GM18867 (cell line): ENCODE measurements around the gene SIGLEC6.

Source experiments
- ATAC-seq: cut with Tn5 transposase; IDR thresholded peaks from one replicate; pipeline ENCODE4 v1.9.1; 2021; ENCODE audit warnings: mild to moderate bottlenecking, moderate library complexity; ENCODE audit not compliant: unreplicated experiment

The SIGLEC6 gene

DNA sequence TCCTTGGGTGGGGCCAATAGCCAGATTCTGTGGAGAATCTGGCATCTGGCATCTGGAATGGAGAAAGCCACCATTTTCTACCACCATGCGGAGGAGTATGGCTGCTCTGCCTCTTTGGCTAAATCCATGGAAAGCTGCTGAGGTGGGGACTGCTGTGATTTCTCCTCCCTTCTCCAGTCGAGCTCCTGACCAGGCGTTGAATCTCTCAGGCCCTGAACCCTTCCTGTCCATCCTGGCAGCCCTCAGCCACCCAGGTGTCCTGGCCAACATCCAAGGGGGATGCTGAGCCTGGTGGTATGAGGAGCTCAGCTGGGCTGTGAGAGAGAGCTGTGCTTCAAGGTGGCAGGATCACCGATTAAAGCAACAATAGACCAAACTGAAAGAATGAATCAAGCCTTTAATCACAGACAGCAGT lies 17.4 kb upstream of the SIGLEC6 start:
- no peak for ATAC-seq

DNA sequence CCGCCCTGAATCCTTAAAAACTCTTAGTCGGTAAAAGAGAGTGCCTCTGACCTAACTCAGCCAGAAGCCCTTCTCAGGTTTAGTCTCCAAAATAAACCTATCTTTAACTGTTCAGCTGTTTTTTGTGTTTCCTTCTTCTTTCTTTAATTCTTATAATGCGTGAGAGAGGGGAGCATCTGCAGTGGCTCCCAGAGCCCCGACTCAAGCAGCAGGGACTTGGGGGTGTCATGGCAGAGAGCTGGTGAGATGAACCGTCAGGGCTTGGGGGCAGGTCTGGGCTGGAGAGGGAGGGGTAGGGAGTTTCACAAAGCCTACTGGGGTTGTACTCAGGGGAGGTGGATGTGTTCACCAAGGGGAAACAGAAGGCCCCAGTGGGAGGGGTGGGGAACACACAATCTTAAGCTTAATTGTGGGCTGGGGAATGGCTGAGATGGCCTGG lies 16.8 kb upstream of the SIGLEC6 start:
- no peak for ATAC-seq

DNA sequence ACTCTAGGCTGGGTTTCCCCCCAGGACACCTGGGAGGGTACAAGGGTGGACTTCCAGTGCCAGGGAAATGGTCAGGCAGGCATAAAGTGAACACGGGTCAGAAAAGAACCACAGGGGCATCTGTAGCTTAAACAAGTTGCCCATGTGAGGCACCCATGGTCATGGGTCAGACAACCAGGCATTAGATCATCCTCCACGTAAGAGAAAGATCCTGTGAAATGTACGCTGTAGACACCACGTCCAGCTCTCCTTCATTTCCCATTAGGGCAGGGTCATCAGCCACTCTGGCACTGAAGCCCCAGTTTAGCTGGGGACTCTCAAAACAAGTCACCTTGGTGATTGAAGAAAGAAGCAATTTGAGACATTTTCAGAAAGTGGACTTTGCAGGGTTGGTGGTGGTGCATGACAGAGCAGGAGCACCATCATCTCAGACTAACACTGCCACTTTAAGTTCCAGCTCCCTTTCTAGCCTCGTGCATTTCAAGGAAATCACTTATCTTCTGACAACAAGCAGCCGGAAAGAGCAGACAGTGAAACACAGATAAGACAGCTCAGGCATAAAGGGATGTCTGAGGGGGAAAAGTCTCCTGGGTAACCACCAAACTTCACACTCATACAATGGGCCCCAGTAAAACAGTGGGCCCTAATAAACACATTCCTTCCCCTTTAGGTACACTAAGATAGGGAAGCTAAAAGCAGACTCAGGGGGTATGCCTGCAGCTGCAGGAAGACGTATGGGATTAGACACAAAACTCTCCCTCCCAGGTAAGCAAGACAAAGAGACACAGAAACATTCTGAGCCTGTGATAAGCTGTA lies 16.1 kb upstream of the SIGLEC6 start:
- no peak for ATAC-seq

DNA sequence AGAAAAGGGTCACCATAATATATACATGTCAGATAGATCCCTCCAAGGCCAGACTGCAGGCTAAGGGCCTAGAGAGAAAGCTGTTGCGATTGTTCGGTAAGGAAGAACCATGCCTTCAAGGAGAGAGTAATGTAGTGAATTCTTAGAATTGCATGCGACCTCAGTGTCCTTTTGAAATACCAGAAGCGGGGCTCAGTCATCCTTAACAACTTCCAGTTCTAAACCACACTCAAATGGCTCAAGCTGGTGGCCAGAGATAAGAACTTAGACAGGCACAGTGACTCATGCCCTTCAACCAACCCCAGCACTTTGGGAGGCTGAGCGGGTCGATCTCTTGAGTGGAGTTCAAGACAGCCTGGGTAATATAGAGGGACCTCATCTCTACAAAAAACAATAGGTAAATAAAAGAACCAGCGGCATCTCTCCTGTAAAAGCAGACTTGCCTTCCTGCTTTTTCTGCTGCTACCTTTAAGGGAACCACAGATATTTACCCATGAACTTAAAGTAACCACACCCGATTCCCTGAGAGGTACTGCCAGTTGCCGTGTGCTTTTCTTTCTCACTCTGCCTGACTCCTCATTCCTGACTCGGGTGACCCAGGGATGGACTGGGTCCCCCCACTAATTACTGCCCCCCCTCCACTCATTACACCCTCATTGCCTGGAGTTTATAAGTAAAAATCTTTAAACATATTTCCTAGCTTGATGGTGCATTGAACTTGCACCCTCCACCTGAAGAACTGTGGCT lies 15.4 kb upstream of the SIGLEC6 start:
- no peak for ATAC-seq

DNA sequence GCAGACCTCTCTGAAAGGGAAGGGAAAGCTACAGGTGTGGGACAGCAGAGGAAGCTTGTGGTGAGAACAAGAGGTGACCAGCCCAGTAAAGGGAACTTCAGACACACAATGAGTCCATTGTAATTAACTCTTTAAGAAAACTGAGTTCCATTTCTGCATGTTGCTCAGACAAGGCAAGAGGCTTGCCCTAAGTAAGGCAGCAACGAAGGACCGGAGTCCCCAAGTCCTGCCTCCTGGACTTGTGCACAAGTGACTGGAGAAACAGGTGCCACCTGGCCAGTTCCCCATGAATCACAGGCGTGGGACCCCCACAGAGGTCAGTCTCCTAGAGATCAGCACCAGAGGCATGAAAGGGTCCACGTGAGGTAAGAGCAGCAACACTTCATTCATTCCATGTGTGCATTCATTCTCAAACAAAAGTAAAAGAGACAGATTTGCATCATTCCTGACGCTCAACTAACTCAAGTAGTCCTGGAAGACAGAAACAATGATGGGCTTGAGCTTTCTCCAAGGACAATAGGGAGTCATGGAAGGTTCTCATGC lies 14.7 kb upstream of the SIGLEC6 start:
- ATAC-seq: no peak

DNA sequence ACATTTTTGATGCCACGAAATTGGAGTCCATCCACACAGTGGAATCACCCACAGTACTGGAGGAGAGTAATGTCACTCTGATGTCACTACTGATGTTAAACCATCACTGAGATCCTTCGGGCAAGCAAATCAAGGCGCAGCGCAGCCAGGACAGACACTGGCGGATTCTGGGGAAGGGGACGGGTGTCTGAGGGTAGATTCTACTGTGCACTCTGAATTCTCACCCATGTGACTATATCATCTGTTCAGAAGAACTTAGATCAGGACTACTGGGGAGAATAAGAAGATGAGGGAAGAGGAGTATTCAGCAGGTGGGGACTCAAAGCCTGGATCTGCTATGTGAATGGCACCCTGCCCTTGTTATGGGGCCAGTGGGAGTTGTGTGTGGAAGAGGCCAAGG lies 12.6 kb upstream of the SIGLEC6 start:
- ATAC-seq: no peak

DNA sequence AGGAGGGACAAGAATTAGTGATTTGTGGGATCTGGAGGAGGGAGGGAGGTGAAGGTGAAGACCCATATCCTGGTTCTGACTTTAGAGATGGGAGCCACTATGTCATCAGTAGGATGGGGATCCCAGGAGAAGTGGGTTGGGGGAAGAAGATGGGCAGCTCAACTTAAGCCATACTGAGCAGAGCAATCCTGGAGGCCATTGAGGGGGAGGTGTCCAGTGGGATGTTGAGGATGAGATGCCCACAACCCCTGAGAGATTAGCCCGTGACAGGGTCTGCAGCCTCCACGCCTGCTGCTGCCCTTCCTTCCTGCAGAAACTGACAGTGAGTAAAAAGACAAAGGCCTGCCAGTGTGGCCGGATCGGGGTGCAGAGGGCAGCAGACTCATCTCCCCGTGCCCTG lies 11.2 kb upstream of the SIGLEC6 start:
- ATAC-seq: no peak

DNA sequence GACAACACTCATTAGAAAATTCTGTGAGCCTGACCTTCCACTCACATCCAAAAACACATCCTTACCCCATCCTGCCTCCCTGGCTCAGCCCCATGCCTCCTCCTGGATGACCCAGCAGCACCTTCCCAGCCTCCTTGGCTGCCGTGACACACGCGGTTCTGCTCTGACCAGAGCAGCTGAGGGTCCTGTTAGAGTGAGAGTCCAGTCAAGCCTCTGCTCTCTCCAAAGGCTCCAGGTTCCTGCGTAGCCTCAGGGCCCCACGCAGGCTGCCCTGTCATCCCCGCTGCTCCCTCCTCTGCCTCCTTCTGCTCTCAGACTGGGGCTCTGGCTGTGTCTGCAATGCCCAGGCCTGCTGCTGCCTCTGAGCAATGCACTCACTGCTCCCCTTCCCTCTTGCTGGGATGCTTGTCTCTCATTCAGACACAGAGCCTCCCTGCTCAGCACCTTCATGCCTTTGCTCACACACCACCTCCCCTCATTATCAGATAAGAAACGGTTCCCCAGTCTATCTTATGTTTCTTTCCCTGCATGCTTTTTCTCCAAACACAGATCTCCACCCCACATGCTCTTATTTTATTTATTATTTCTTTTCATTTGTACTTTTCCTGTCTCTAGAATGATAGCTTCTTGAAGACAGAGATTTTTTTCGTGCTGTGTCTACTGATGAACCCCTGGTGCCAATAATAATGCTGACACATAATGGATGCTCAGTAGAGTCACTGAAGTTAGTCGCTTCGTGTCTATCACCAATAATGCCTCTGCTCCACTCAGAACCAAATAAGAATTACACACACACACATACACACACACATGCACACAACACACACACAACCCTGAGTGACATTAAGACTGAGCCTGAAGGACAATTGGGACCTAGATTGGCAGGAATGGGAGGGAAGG lies 10.2 kb upstream of the SIGLEC6 start:
- ATAC-seq: no peak

DNA sequence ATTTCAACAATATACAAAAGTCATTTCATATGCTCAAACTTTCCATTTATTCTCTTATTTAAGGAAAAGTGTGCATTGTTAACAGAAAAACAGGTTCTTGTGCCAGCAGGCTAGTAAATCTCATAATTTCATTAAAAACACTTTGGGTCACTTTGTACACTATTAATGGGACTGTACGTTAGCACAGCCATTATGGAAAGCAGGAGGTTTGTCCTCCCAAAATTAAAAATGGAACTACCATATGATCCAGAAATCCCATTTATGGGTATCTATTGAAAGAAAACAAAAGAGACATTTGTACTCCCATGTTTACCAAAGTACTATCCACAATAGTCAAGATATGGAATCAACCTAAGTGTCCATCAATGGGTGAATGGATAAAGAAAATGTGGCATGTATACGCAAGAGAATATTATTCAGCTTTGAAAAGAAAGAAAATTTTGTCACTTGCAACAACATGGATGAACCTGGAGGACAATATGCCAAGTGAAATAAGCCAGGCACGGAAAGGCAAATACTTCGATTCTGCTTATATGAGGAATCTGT lies 8.4 kb upstream of the SIGLEC6 start:
- no peak for ATAC-seq

DNA sequence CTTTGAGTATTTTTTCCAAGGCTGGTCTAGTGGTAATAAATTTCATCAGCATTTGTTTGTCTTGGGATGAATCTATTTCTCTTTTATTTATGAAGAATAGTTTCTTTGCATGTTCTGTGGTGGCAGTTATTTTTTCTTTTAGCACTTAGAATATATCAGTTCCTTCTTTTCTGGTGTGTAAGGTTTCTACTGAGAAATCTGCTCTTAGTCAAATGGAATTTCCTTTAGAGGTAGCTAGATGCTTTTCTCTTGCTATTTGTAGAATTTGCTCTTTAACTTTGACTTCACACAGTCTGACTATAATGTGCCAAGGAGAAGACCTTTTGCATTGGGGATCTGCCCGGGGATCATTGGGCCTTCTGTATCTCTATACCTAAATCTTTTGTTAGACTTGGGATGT lies 4.1 kb upstream of the SIGLEC6 start:
- ATAC-seq: no peak

DNA sequence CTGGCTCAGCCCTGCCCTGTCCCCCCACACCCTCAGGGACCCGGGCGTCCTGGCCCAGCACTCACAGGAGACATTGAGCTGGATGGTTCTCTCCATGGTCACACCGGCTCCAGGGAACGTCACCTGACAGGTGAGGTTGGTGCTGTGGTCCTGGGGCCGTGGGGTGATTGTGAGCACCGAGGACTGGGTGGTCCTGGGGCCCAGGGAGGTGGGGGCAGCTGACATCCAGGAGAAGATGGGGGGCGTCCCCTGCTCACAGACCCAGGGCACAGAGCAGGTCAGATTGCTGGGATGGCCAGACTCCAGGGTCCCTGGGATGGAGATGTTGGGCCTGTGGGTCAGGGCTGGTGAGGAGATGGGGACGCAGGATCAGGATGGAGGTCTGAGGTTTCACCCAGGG lies 854 bp downstream of the SIGLEC6 start:
- no peak for ATAC-seq

DNA sequence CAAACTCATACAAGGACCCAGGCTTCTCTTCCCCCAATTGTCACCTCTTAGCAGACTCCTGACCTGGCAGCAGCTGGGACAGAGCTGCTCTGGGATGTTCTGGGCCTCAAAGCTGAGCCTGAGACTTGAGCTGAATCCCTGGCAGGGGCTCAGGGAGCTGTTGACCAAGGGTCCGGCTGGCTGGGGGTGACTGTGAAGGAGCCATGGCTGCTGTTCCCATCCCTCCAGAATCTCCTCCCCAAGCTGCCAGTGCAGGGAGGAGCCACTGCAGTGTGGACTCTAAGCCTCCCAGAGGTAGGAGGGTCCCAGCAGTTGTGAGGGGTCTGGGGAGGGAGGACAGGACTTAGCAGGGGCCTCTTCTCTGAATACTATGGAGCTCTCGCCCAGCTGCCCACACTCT lies 2.2 kb downstream of the SIGLEC6 start:
- no peak for ATAC-seq

DNA sequence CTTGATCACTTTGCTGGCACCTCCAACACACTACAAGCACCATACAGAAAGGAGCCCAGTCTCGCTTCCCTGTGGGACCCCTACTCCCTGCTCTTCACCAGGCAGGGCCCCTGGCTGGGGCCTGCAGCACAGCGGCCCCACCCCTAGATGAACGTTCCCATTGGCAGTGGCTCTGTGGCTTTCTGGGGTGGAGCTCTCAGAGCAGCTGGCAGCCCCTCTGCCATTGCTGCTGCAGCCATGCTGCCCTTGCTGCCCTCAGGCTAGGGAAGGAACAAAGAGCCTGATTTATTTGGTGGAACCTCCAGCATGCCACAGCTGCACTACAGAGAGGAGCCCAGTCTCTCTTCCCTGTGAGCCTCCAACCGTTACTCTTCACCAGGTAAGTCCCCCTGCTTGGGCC lies 5.8 kb downstream of the SIGLEC6 start:
- ATAC-seq: no peak

DNA sequence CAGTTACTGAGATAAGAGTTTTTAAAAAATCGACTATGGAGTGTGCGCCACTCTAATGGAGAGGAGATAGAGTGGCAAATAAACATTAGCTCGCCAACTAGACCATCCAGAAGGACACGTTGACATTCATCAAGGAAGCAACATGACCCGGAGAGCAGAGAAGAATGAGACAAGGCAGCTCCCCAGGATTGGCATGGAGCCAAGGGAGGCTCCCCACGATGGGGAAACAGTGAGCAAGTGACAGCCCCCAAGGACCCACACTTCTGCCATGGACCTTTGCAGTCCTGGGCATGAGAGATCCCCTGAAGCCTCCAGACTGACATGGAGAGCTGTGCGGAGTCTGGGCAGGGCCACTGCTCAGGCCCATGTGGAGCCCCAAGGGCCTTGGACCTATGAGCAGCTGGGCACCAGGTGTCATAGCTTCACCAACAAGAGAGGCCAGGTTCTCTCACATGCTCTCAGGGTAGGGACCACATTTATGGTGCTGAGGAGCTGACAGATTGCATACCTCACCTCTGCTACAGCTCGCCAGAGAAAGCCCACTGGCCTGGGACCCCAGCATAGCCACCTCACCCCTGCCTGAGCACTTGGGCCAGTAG lies 6.7 kb downstream of the SIGLEC6 start:
- no peak for ATAC-seq

DNA sequence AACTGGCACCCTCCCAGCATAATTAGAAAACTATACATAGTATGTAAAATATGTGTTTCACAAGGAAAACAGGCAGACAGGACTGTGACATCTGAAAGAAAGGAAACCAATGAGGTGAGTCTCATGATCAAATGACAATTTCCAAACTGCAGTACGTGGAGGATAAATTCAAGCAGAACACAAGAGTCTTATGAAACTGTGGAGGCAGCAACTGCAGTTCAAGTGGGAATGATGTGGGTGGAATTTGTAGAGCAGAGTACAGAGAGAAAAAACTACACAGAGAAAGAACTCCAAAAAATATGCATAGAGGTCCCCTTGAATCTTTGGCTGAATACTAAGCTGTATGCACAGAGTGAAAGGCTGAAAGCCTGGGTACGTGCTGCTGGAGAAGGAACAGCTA lies 9.7 kb downstream of the SIGLEC6 start:
- ATAC-seq: no peak

DNA sequence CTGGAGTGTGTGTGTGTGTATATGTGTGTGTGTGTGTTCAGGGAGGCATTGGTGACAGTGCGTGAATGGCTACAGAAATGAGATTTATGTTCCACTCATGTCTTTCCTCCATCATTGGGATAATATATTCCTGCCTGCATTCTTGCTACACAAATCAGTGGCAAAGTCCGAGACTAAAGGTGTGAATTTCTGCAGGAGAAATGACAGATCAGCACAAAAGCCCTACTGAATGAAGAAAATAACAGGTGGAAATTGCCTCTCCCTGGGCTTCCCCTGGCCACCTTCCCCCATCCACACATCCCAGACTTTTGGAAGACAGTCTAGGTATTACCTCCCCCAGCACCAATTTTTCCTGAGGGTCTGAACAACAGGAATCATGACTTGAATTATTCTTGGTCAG lies 10.1 kb downstream of the SIGLEC6 start:
- no peak for ATAC-seq

DNA sequence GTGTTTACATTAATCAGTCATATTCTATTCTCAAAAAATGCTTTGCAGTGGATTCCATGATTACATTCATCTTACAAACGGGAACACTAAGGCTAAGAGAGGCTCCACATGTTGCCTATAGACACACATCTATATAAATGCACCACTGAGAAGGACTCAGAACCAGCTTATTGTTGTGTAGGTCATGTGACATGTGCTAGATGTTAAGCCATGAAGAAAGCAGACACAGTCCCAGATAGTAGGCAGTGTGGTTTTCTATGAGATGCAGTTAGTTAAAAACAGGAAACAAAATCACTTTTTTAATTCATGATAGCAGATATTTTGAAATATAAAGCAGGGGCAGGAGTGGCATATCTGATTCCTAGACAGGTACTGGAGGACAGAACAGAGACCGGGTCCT lies 10.7 kb downstream of the SIGLEC6 start:
- no peak for ATAC-seq

DNA sequence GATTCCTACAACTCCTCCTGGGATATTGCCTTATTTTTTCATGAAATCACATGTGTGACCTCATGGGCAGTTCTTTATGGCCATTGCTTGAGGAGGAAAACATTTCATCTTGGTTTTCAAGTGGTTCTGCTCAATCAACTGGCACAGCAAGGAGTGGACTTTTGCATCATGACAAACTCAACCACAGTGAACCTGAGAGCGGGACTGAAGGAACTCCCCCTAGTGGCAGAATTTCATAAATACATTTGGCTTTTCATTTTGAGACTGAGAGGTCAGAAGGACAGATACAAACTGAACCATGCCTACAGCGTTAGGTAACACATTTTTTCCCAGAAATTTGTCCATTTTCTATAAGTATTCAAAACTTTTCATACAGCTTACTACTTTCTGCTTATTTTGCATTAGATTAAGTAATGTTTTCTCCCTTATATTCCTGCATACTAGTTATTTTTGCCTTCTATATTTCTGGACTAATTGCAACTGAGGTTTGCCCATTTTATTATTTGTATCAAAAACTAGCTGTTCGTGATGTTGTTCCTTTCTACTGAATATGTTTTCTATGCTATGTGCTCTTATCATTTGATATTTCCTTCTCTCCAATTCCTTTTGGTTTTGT lies 16.5 kb downstream of the SIGLEC6 start:
- no peak for ATAC-seq

DNA sequence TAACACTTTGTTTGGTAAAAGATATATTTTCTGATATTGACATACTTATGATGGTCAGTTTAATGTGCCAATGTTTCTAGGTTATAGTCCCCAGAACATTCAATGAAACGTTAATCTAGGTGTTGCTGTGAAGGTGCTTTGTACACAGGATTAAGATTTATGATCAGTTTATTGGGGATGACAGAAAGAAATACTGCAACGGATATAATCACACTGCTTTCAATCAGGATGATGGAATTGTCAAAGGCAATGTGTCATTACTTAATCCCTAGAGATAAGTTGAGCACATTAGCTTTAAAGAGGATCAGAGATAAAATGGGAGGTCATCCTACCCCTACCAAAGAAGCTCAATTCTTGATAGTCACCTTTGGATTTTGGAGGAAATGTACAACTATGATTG lies 17.5 kb downstream of the SIGLEC6 start:
- no peak for ATAC-seq

DNA sequence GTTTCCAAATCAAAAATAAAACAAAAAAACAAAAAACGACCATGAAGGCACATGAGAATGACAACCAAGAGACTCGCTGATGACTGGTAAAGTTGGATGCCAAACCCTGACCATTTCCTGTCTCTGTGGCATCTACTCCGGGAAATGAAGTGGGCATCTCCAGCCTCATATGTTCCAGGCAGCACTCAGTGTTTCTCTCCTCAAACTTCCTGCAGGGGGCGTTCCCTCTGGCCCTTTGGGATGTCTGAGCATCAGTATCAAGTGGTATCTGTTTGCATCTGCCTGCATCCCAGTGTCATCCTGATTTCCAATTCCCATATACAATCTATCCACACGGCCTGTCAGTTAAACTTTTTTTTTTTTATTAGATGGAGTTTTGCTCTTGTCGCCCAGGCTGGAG lies 20.1 kb downstream of the SIGLEC6 start:
- no peak for ATAC-seq
